HepG2 (cell line): ENCODE data around the gene PTGES3.

Experiments used
- EP300 ChIP-seq, 3 experiments: sonication (generic) in 1 of 3; formaldehyde crosslinking in 1 of 3; IDR thresholded peaks; 2 replicates each; pipeline versions ENCODE4 v1.5.1 to v1.6.1; 2011 to 2020; ENCODE audit warnings: low read depth in 2 of 3, low read length in 2 of 3, borderline replicate concordance in 1 of 3, improper control_type of control experiment in 1 of 3, mild to moderate bottlenecking in 1 of 3, missing genetic modification reagents in 1 of 3, moderate library complexity in 1 of 3
- KLF6 ChIP-seq: IDR thresholded peaks from 2 replicates; pipeline ENCODE4 v1.8.0; 2016; ENCODE audit warnings: missing biosample characterization, missing genetic modification reagents
- SAFB2 ChIP-seq: sonication (generic); formaldehyde crosslinking; IDR thresholded peaks from 2 replicates; pipeline ENCODE4 v1.5.1; 2020; ENCODE audit warnings: missing genetic modification reagents, low read depth, mild to moderate bottlenecking, borderline replicate concordance
- SP5 ChIP-seq: IDR thresholded peaks from 2 replicates; pipeline ENCODE4 v1.6.1; 2016; ENCODE audit warnings: low read depth, borderline replicate concordance
- TCF12 ChIP-seq, 2 experiments: fragments of 450-650 bp in 1 of 2; sonication (generic) in 1 of 2; formaldehyde crosslinking in 1 of 2; IDR thresholded peaks; 2 replicates each; pipeline versions ENCODE4 v1.6.1 to v1.8.0; 2017 to 2022; ENCODE audit warnings: antibody characterized with exemption in 1 of 2, mild to moderate bottlenecking in 1 of 2, missing genetic modification reagents in 1 of 2, moderate library complexity in 1 of 2
- ZFY ChIP-seq: sonication (generic); formaldehyde crosslinking; IDR thresholded peaks from 2 replicates; pipeline ENCODE4 v1.4.0; 2020; ENCODE audit warnings: missing genetic modification reagents
- ZNF570 ChIP-seq: sonication (generic); formaldehyde crosslinking; IDR thresholded peaks from 2 replicates; pipeline ENCODE4 v1.4.0; 2020; ENCODE audit warnings: mild to moderate bottlenecking, missing genetic modification reagents, borderline replicate concordance
- TF ChIP-seq, protein P1 (sequence below): sonication (generic); formaldehyde crosslinking; IDR thresholded peaks from 2 replicates; pipeline ENCODE4 v1.5.0; 2020; ENCODE audit warnings: mild to moderate bottlenecking, missing genetic modification reagents, moderate library complexity
- TF ChIP-seq, protein P2 (sequence below), 2 experiments: IDR thresholded peaks; 2 replicates each; pipeline ENCODE4 v1.6.1; 2011 to 2012; ENCODE audit warnings: low read length in 2 of 2, borderline replicate concordance in 1 of 2, low read depth in 1 of 2, mild to moderate bottlenecking in 1 of 2, moderate library complexity in 1 of 2
- TF ChIP-seq, protein P3 (sequence below), 2 experiments: sonication (generic) in 1 of 2; formaldehyde crosslinking in 1 of 2; IDR thresholded peaks; 2 replicates each; pipeline versions ENCODE4 v1.4.0 to v1.6.1; 2018 to 2020; ENCODE audit warnings: missing genetic modification reagents in 2 of 2, borderline replicate concordance in 1 of 2, low read depth in 1 of 2, mild to moderate bottlenecking in 1 of 2, missing biosample characterization in 1 of 2

GRCh38 chr12:56721721-56722120 lies 33.6 kb upstream of the PTGES3 start:
- no peak for TF ChIP-seq SP5
- no peak for TF ChIP-seq TCF12 (IDR thresholded peaks at IDR 0.05)
- TF ChIP-seq TCF12 (CRISPR knock-in tag; IDR thresholded peaks at IDR 0.05), result no peak
- TF ChIP-seq, protein P1, sequence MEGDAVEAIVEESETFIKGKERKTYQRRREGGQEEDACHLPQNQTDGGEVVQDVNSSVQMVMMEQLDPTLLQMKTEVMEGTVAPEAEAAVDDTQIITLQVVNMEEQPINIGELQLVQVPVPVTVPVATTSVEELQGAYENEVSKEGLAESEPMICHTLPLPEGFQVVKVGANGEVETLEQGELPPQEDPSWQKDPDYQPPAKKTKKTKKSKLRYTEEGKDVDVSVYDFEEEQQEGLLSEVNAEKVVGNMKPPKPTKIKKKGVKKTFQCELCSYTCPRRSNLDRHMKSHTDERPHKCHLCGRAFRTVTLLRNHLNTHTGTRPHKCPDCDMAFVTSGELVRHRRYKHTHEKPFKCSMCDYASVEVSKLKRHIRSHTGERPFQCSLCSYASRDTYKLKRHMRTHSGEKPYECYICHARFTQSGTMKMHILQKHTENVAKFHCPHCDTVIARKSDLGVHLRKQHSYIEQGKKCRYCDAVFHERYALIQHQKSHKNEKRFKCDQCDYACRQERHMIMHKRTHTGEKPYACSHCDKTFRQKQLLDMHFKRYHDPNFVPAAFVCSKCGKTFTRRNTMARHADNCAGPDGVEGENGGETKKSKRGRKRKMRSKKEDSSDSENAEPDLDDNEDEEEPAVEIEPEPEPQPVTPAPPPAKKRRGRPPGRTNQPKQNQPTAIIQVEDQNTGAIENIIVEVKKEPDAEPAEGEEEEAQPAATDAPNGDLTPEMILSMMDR (CRISPR knock-in tag), result no peak
- no peak for TF ChIP-seq ZFY
- TF ChIP-seq SAFB2 (CRISPR knock-in tag), result no peak
- no peak for TF ChIP-seq KLF6 (CRISPR knock-in tag)
- TF ChIP-seq ZNF570, result no peak
- TF ChIP-seq, protein P2, sequence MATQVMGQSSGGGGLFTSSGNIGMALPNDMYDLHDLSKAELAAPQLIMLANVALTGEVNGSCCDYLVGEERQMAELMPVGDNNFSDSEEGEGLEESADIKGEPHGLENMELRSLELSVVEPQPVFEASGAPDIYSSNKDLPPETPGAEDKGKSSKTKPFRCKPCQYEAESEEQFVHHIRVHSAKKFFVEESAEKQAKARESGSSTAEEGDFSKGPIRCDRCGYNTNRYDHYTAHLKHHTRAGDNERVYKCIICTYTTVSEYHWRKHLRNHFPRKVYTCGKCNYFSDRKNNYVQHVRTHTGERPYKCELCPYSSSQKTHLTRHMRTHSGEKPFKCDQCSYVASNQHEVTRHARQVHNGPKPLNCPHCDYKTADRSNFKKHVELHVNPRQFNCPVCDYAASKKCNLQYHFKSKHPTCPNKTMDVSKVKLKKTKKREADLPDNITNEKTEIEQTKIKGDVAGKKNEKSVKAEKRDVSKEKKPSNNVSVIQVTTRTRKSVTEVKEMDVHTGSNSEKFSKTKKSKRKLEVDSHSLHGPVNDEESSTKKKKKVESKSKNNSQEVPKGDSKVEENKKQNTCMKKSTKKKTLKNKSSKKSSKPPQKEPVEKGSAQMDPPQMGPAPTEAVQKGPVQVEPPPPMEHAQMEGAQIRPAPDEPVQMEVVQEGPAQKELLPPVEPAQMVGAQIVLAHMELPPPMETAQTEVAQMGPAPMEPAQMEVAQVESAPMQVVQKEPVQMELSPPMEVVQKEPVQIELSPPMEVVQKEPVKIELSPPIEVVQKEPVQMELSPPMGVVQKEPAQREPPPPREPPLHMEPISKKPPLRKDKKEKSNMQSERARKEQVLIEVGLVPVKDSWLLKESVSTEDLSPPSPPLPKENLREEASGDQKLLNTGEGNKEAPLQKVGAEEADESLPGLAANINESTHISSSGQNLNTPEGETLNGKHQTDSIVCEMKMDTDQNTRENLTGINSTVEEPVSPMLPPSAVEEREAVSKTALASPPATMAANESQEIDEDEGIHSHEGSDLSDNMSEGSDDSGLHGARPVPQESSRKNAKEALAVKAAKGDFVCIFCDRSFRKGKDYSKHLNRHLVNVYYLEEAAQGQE (IDR thresholded peaks at IDR 0.05; ENCODE audit: borderline replicate concordance in 1 of 2, low read depth in 1 of 2, low read length in 2 of 2), result no peak
- TF ChIP-seq, protein P3, sequence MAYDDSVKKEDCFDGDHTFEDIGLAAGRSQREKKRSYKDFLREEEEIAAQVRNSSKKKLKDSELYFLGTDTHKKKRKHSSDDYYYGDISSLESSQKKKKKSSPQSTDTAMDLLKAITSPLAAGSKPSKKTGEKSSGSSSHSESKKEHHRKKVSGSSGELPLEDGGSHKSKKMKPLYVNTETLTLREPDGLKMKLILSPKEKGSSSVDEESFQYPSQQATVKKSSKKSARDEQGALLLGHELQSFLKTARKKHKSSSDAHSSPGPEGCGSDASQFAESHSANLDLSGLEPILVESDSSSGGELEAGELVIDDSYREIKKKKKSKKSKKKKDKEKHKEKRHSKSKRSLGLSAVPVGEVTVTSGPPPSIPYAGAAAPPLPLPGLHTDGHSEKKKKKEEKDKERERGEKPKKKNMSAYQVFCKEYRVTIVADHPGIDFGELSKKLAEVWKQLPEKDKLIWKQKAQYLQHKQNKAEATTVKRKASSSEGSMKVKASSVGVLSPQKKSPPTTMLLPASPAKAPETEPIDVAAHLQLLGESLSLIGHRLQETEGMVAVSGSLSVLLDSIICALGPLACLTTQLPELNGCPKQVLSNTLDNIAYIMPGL (CRISPR knock-in tag; IDR thresholded peaks at IDR 0.05; ENCODE audit: borderline replicate concordance in 1 of 2, low read depth in 1 of 2), result no peak
- TF ChIP-seq EP300 (IDR thresholded peaks at IDR 0.05; ENCODE audit: low read depth in 2 of 2, low read length in 2 of 2), result no peak
- TF ChIP-seq EP300 (CRISPR knock-in tag; IDR thresholded peaks at IDR 0.05; ENCODE audit: borderline replicate concordance), result no peak
